BE2C (cell line): ENCODE results near the gene ZNF695.

Source experiments
- DNase-seq: peaks from one replicate; pipeline ENCODE4 v3.0.0-alpha.2; 2020
- H3K27me3 ChIP-seq: fragments of 250-450 bp; sonication (Bioruptor Pico); 2 replicates; pipeline ENCODE4 v1.5.1; 2020; ENCODE audit warnings: mild to moderate bottlenecking
- H3K36me3 ChIP-seq: fragments of 250-450 bp; sonication (Bioruptor Pico); 2 replicates; pipeline ENCODE4 v1.5.1; 2020; ENCODE audit warnings: mild to moderate bottlenecking
- H3K4me1 ChIP-seq: fragments of 250-450 bp; sonication (Bioruptor Pico); 2 replicates; pipeline ENCODE4 v1.5.1; 2020
- H3K4me3 ChIP-seq: 2 replicates; pipeline ENCODE4 v1.5.1; 2011; ENCODE audit warnings: low read depth, low read length
- H3K9me3 ChIP-seq: fragments of 250-450 bp; sonication (Bioruptor Pico); 2 replicates; pipeline ENCODE4 v1.5.1; 2020
- CTCF ChIP-seq: IDR thresholded peaks from 2 replicates; pipeline ENCODE4 v1.5.1; 2012; ENCODE audit warnings: mild to moderate bottlenecking, low read depth, low read length

The ZNF695 gene

DNA sequence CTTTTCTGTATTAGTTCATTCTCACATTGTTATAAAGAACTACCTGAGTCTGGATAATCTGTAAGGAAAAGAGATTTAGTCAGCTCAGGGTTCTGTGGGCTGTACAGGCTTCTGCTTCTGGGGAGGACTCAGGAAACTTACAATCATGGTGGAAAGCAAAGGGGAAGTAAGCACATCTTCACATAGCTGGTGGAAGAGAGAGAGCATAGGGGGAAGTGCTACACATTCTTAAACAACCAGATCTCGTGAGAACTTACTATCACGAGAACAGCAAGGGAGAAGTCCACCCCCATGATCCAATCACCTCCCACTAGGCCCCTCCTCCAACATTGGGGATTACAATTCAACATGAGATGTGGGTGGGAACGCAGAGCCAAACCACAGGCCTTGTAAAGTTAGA, 38.2 kb downstream of the ZNF695 start:
- Histone ChIP-seq H3K27me3 (no peaks in the 10 kb centered on the region), H3K4me3 (no peak overlapping the region), H3K9me3 (peaks cover under 1% of the 10 kb centered on the region; the same call in 1 of the 2 replicates), H3K36me3 (peaks cover 5% of the 10 kb centered on the region), H3K4me1 (no peaks in the 10 kb centered on the region)
- DNase-seq, result no peak
- no peak for TF ChIP-seq CTCF

DNA sequence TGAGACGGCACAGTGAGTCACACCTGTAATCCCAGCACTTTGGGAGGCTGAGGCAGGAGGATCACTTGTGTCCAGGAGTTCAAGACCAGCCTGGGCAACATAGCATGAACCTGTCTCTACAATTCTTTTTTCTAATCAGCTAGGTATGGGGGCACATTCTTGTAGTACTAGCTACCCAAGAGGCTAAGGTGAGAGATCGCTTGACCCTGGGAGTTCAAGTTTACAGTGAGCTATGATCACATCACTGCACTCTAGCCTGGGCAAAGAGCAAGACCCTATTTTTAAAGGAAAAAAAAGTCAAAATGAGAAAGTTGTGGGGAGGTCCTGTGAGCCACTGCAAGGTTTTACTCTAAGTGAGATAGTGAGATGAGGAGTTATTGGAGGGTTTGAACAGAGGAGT, 41.4 kb downstream of the ZNF695 start:
- DNase-seq, result no peak
- TF ChIP-seq CTCF, result no peak
- Histone ChIP-seq H3K27me3 (no peaks in the 10 kb centered on the region), H3K9me3 (no peaks in the 10 kb centered on the region), H3K4me1 (no peaks in the 10 kb centered on the region), H3K4me3 (no peak overlapping the region), H3K36me3 (peaks cover 13% of the 10 kb centered on the region)

- DNase-seq, result no peak
- TF ChIP-seq CTCF, result no peak
- H3K4me1 ChIP-seq, result no peaks in the 10 kb centered on the region
Observed at GRCh38 chr1:246959944-246960693, 47.7 kb downstream of the ZNF695 start.

DNA sequence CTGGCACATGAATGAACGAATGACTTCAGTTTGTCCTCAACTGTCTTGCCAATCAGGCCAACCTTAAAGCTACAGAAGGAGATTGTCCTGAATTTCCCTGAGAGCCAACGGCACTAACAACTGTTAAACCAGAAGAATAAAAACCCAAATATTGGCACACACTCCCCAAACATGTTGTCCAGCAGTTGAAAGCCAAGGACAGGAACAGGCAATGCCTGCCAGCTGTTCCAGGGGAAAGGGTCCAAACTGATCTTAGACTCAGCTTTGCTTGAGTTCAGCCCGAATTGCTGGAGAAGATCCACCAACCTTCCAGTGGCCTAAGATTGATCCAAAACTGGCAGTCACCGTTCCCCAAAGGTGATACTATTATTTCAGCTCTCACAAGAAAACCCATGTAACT, 53.7 kb downstream of the ZNF695 start:
- no peak for TF ChIP-seq CTCF
- Histone ChIP-seq H3K27me3 (no peaks in the 10 kb centered on the region), H3K9me3 (no peaks in the 10 kb centered on the region), H3K36me3 (no peaks in the 10 kb centered on the region), H3K4me3 (no peak overlapping the region), H3K4me1 (no peaks in the 10 kb centered on the region)
- DNase-seq, result no peak

More at GRCh38 chr1:246959944-246960693, 47.7 kb downstream of the ZNF695 start:
- Histone ChIP-seq H3K9me3 (no peaks in the 10 kb centered on the region), H3K36me3 (peaks cover 8% of the 10 kb centered on the region), H3K27me3 (no peaks in the 10 kb centered on the region), H3K4me3 (no peak overlapping the region)

DNA sequence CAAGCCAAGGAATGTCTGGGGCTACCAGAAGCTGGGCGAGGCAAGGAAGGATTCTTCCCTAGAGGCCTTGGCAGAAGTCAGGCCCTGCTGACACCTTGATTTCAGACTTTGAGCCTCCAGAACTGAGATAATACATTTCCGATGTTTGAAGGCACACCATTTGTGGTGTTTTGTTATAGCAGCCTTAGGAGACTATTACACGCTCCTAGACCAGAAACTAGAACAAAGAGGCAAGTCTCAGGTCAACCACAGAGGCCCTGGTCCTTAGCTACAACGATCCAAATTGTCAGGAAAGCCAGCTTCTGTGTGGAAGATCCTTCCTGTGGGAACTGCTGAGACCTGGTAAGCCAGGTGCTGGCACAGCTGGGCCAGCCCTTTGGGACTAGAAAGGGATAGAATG, 56.4 kb downstream of the ZNF695 start:
- Histone ChIP-seq H3K4me3 (no peak overlapping the region), H3K27me3 (no peaks in the 10 kb centered on the region), H3K4me1 (no peaks in the 10 kb centered on the region), H3K9me3 (no peaks in the 10 kb centered on the region), H3K36me3 (no peaks in the 10 kb centered on the region)
- no peak for DNase-seq
- TF ChIP-seq CTCF, result no peak

DNA sequence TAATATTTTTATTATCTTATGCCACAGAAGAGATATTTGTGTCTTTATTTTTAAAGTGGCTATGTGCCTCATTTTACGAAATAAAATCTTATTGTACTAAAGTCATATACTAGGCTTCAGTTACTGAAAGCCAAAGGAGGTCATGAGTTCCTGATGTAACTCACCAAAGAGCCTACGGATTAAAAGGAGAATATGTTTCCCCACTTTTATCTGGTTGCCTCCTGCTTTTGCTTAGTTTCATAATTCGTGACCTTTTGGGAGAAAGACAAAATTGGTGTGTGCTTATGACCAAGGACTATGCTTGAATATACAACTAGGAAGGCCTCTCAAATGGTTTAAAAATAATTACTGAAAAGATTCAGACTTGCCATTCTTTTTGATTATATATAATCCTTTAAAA, 57.9 kb downstream of the ZNF695 start:
- Histone ChIP-seq H3K9me3 (no peaks in the 10 kb centered on the region), H3K4me1 (no peaks in the 10 kb centered on the region), H3K36me3 (no peaks in the 10 kb centered on the region), H3K27me3 (no peaks in the 10 kb centered on the region), H3K4me3 (no peak overlapping the region)
- no peak for DNase-seq
- TF ChIP-seq CTCF, result no peak
